HepG2 (cell line): ENCODE measurements around the gene NXT1. TPM values are rescaled to one million over a fixed set of nuclear protein-coding genes. Genes with fewer than 3 reads are reported as not detected.

ENCODE experiments used
- CENPT ChIP-seq: sonication (generic); formaldehyde crosslinking; IDR thresholded peaks from 2 replicates; pipeline ENCODE4 v1.8.0; 2022; ENCODE audit warnings: low read depth, mild to moderate bottlenecking, moderate library complexity, missing genetic modification reagents
- ELF1 ChIP-seq: sonication (generic); formaldehyde crosslinking; IDR thresholded peaks from 2 replicates; pipeline ENCODE4 v1.4.0; 2020; ENCODE audit warnings: missing genetic modification reagents
- HNRNPK ChIP-seq: fragments of 200-400 bp; formaldehyde crosslinking; IDR thresholded peaks from 2 replicates; pipeline ENCODE4 v1.6.1; 2018; ENCODE audit warnings: low read length, low read depth, moderate library complexity, mild to moderate bottlenecking; ENCODE audit not compliant: poor library complexity, severe bottlenecking
- NR0B2 ChIP-seq: sonication (generic); formaldehyde crosslinking; IDR thresholded peaks from 2 replicates; pipeline ENCODE4 v1.4.0; 2020; ENCODE audit warnings: mild to moderate bottlenecking, missing genetic modification reagents
- PRMT3 ChIP-seq: sonication (generic); formaldehyde crosslinking; IDR thresholded peaks from 2 replicates; pipeline ENCODE4 v1.8.1; 2022; ENCODE audit warnings: low read depth, mild to moderate bottlenecking, moderate library complexity, missing genetic modification reagents, borderline replicate concordance
- RARA ChIP-seq: IDR thresholded peaks from 2 replicates; pipeline ENCODE4 v1.6.1; 2016; ENCODE audit warnings: missing genetic modification reagents, missing compliant biosample characterization
- RFX1 ChIP-seq: fragments of 450-650 bp; IDR thresholded peaks from 2 replicates; pipeline ENCODE4 v1.6.1; 2017
- TBL1XR1 ChIP-seq: fragments of 150-350 bp; IDR thresholded peaks from 2 replicates; pipeline ENCODE4 v1.6.1; 2014; ENCODE audit warnings: borderline replicate concordance, low read length; ENCODE audit not compliant: partially characterized antibody
- ZBTB39 ChIP-seq: sonication (generic); formaldehyde crosslinking; IDR thresholded peaks from 2 replicates; pipeline ENCODE4 v1.5.0; 2020; ENCODE audit warnings: missing genetic modification reagents
- ZNF17 ChIP-seq: sonication (generic); formaldehyde crosslinking; IDR thresholded peaks from 2 replicates; pipeline ENCODE4 v1.5.0; 2020; ENCODE audit warnings: mild to moderate bottlenecking, missing genetic modification reagents
- ZNF263 ChIP-seq: sonication (generic); formaldehyde crosslinking; IDR thresholded peaks from 2 replicates; pipeline ENCODE4 v1.4.0; 2020; ENCODE audit warnings: missing genetic modification reagents
- polyA plus RNA-seq, 8 experiments: library from polyadenylated mRNA; depleted of rRNA in 3 of 8; stranded (reverse) in 7 of 8; unstranded in 1 of 8; fragments of >200 nt; fragmentation: Illumina TruSeq in 4 of 8; extraction: Trizol in 4 of 8; gene quantifications; 2 replicates each; pipeline versions ENCODE4 v1.2.1 to v1.2.3, GENCODE V29; 2011 to 2016; ENCODE audit warnings: low read depth in 4 of 8, missing spikeins in 1 of 8, mixed read lengths in 1 of 8; ENCODE audit not compliant: insufficient read depth in 1 of 8
- total RNA-seq, 5 experiments: library from RNA; depleted of rRNA; stranded (reverse); fragments of >200 nt; fragmentation: Illumina TruSeq; extraction: Trizol; gene quantifications; 2 replicates each; pipeline ENCODE4 v1.2.3, GENCODE V29; 2016; ENCODE audit warnings: low read depth in 1 of 5
- TF ChIP-seq, protein P1 (sequence below): sonication (generic); formaldehyde crosslinking; IDR thresholded peaks from 2 replicates; pipeline ENCODE4 v1.4.0; 2020; ENCODE audit warnings: missing genetic modification reagents
- TF ChIP-seq, protein P2 (sequence below): sonication (generic); formaldehyde crosslinking; IDR thresholded peaks from 2 replicates; pipeline ENCODE4 v1.8.0; 2022; ENCODE audit warnings: mild to moderate bottlenecking, missing genetic modification reagents, moderate library complexity
- TF ChIP-seq, protein P3 (sequence below): sonication (generic); formaldehyde crosslinking; IDR thresholded peaks from 2 replicates; pipeline ENCODE4 v1.8.0; 2022; ENCODE audit warnings: missing genetic modification reagents, mild to moderate bottlenecking, inconsistent platforms, borderline replicate concordance
- TF ChIP-seq, protein P4 (sequence below): sonication (generic); formaldehyde crosslinking; conservative IDR thresholded peaks from 2 replicates; pipeline ENCODE4 v1.8.0; 2022; ENCODE audit warnings: mild to moderate bottlenecking, moderate library complexity, missing genetic modification reagents

The NXT1 gene
- total and polyA plus RNA-seq, 2 of the 13 experiments (the other 11 are each of a cell fraction or from before 2014, with no cell fraction given) = 35.6 to 65.9 TPM

GRCh38 chr20:23357767-23358562 lies 7.4 kb downstream of the NXT1 start (continued):
- TF ChIP-seq, protein P1, sequence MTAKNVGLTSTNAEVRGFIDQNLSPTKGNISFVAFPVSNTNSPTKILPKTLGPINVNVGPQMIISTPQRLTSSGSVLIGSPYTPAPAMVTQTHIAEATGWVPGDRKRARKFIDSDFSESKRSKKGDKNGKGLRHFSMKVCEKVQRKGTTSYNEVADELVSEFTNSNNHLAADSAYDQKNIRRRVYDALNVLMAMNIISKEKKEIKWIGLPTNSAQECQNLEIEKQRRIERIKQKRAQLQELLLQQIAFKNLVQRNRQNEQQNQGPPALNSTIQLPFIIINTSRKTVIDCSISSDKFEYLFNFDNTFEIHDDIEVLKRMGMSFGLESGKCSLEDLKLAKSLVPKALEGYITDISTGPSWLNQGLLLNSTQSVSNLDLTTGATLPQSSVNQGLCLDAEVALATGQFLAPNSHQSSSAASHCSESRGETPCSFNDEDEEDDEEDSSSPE (CRISPR knock-in tag) = peak; percentile 91
- no peak for TF ChIP-seq ZBTB39
- TF ChIP-seq, protein P2, sequence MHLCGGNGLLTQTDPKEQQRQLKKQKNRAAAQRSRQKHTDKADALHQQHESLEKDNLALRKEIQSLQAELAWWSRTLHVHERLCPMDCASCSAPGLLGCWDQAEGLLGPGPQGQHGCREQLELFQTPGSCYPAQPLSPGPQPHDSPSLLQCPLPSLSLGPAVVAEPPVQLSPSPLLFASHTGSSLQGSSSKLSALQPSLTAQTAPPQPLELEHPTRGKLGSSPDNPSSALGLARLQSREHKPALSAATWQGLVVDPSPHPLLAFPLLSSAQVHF (CRISPR knock-in tag) = no peak
- peak; percentile 79 for TF ChIP-seq ELF1 (CRISPR knock-in tag)
- TF ChIP-seq CENPT (CRISPR knock-in tag) = 0 out of 2 replicates have a peak, but pooled peaks have one; percentile 56
- no peak; the same call in 1 of the 2 replicates for TF ChIP-seq ZNF263 (CRISPR knock-in tag)
- TF ChIP-seq HNRNPK = peak; percentile 7
- no peak; the same call in none of the 2 replicates for TF ChIP-seq RARA (CRISPR knock-in tag)
- no peak for TF ChIP-seq TBL1XR1
- TF ChIP-seq RFX1 = peak; percentile 50; the same call in 1 of the 2 replicates
- TF ChIP-seq, protein P3, sequence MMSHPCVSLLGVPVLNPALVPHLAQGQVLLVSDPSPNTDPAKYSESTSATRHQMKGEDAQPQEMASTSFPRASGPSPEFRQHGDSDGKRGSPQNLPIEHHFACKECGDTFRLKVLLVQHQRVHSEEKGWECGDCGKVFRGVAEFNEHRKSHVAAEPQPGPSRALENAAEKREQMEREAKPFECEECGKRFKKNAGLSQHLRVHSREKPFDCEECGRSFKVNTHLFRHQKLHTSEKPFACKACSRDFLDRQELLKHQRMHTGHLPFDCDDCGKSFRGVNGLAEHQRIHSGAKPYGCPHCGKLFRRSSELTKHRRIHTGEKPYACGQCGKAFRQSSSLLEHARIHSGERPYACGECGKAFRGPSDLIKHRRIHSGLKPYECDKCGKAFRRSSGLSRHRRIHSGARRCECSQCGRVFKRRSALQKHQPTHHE (CRISPR knock-in tag) = peak; percentile 74
- peak; percentile 92 for TF ChIP-seq NR0B2 (CRISPR knock-in tag)
- TF ChIP-seq ZNF17 (CRISPR knock-in tag) = no peak
- 0 out of 2 replicates have a peak, but pooled peaks have one; percentile 30 for TF ChIP-seq PRMT3 (CRISPR knock-in tag)
- TF ChIP-seq, protein P4, sequence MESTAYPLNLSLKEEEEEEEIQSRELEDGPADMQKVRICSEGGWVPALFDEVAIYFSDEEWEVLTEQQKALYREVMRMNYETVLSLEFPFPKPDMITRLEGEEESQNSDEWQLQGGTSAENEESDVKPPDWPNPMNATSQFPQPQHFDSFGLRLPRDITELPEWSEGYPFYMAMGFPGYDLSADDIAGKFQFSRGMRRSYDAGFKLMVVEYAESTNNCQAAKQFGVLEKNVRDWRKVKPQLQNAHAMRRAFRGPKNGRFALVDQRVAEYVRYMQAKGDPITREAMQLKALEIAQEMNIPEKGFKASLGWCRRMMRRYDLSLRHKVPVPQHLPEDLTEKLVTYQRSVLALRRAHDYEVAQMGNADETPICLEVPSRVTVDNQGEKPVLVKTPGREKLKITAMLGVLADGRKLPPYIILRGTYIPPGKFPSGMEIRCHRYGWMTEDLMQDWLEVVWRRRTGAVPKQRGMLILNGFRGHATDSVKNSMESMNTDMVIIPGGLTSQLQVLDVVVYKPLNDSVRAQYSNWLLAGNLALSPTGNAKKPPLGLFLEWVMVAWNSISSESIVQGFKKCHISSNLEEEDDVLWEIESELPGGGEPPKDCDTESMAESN (CRISPR knock-in tag) = peak; percentile 91; the same call in 1 of the 2 replicates
